Measurements from ENCODE around the gene ERP44.

GRCh38 chr9:100029251-100029650, 69.5 kb downstream of the ERP44 start:
- TF ChIP-seq POLR2A (IDR thresholded peaks at IDR 0.05; ENCODE audit: low read length) (no peak), GATA1 (IDR thresholded peaks at IDR 0.05; ENCODE audit: low read depth, low read length) (no peak)

Data from erythroblast (primary cell).